NT2/D1 (cell line): ENCODE data around the gene PRR20D.
"Not testable (repeated sequence)": the region's sequence is repeated elsewhere in the genome, so short reads cannot be mapped to it uniquely, and the experiment has no call there.

Experiments
- DNase-seq: peaks from one replicate; pipeline ENCODE4 v3.0.0-alpha.2; 2011; ENCODE audit warnings: low read depth, low spot score
- H3K27me3 ChIP-seq: 2 replicates; pipeline ENCODE4 v1.6.0; 2011; ENCODE audit warnings: mild to moderate bottlenecking; ENCODE audit not compliant: insufficient read length, insufficient read depth
- H3K36me3 ChIP-seq: 2 replicates; pipeline ENCODE4 v1.6.1; 2011; ENCODE audit warnings: mild to moderate bottlenecking, low read length, mixed read lengths; ENCODE audit not compliant: insufficient read depth, insufficient read length
- H3K4me1 ChIP-seq: 2 replicates; pipeline ENCODE4 v1.5.1; 2011; ENCODE audit not compliant: insufficient read depth, insufficient read length
- H3K4me3 ChIP-seq: 2 replicates; pipeline ENCODE4 v1.5.1; 2011; ENCODE audit warnings: low read depth; ENCODE audit not compliant: insufficient read length
- H3K9ac ChIP-seq: 2 replicates; pipeline ENCODE4 v1.6.0; 2011; ENCODE audit warnings: low read depth; ENCODE audit not compliant: insufficient read length
- H3K9me3 ChIP-seq: 2 replicates; pipeline ENCODE4 v1.5.1; 2011; ENCODE audit warnings: mild to moderate bottlenecking, low read length; ENCODE audit not compliant: insufficient read depth
- SUZ12 ChIP-seq: IDR thresholded peaks from 2 replicates; pipeline ENCODE4 v1.6.1; 2011; ENCODE audit not compliant: insufficient read length, insufficient read depth; ENCODE audit errors: extremely low read depth
- YY1 ChIP-seq: IDR thresholded peaks from 2 replicates; pipeline ENCODE4 v1.6.1; 2011; ENCODE audit not compliant: insufficient read length, insufficient read depth
- ZNF274 ChIP-seq: IDR thresholded peaks from 2 replicates; pipeline ENCODE4 v1.6.1; 2011; ENCODE audit warnings: mild to moderate bottlenecking, low read depth, low read length

The PRR20D gene

DNA sequence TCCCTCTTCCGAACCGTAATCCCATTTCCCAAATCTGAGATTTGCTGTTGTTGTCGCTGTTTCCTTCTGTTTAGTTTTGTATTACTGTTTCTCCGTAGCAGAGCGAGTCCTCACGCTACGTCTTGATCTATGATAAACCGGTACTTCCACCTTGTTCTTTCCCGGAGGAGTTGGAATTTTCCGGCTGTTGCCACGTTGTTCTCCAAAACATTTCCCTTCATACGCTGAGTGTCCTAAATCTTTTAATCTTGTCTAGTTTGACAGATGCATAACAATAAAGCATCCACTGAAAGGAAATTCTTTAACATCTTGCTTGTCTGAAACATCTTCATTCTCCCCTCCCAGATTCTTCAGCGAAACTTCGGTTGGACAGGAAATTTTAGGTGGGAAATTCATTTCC, 12.3 kb upstream of the PRR20D start:
- H3K36me3 ChIP-seq, H3K4me3 ChIP-seq: not testable (repeated sequence)

DNA sequence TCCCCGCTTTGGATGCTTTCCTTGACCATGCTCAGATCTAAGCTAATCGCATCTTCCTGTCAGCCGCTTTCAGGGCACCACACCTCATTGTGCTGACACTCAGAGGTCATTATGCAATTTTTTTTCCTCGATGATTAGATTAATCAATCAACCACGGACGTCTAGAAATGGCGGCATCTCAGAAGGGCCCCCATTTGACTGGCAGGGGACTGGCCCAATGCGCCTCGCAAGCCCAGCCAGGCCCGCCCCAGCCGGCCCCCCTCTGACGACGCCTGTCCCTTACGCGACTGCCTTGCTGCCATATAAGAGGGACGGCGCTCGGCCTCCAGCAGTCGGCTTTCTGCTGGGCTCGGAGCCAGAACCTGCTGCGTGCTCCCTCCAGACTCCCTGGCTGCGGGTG, 6.7 kb upstream of the PRR20D start, which contains the start of gene PRR20C:
TSS of gene PRR20C (plus strand) at position 301 of the 400 bp plus-strand sequence. CDS start 387 bp downstream, outside the sequence.
- H3K4me1 ChIP-seq, H3K4me3 ChIP-seq, H3K36me3 ChIP-seq, H3K9me3 ChIP-seq, DNase-seq, H3K9ac ChIP-seq, H3K27me3 ChIP-seq: not testable (repeated sequence)

More for the DNA sequence above, 12.3 kb upstream of the PRR20D start:
- not testable (repeated sequence) for H3K4me1 ChIP-seq, DNase-seq, H3K9me3 ChIP-seq, H3K9ac ChIP-seq, H3K27me3 ChIP-seq

GRCh38 chr13:57166897-57167296, 6.5 kb downstream of the PRR20D start, which contains the start of gene PRR20E:
PRR20E (plus strand) TSS chr13:57167197; CDS start chr13:57167584, 387 bp downstream.
- not testable (repeated sequence) for H3K27me3 ChIP-seq, H3K4me3 ChIP-seq, H3K9ac ChIP-seq

DNA sequence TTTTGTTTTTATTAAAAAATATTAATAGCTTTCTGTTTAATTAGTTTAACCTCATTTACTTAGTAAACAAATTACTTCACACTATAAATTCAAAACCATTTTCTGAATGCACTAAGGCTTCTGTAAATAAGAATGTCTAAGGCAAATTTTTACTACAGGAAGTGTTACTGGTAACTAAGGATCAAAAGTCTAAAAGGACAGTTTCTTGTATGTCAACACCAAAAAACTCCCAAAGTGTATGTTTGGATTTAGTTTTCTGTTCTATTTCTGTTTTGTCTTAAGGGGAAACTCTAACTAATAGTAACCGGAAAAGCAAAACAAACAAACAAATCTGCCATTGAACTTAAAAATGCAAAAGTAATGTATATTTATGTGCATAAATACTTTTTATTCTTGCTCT, 31.2 kb downstream of the PRR20D start:
- no peak overlapping the region for H3K4me3 ChIP-seq
- TF ChIP-seq ZNF274 (no peak), YY1 (no peak), SUZ12 (no peak)
- H3K9ac ChIP-seq: no peak overlapping the region
- no peaks in the 10 kb centered on the region for H3K9me3 ChIP-seq
- H3K36me3 ChIP-seq: no peaks in the 10 kb centered on the region
- no peaks in the 10 kb centered on the region for H3K4me1 ChIP-seq
- no peaks in the 10 kb centered on the region for H3K27me3 ChIP-seq
- DNase-seq: no peak

More at GRCh38 chr13:57166897-57167296, 6.5 kb downstream of the PRR20D start, which contains the start of gene PRR20E:
- H3K36me3 ChIP-seq, H3K4me1 ChIP-seq, H3K9me3 ChIP-seq, DNase-seq: not testable (repeated sequence)

GRCh38 chr13:57212989-57213388, 52.6 kb downstream of the PRR20D start:
- H3K9me3 ChIP-seq: no peaks in the 10 kb centered on the region
- H3K4me3 ChIP-seq: no peak overlapping the region
- TF ChIP-seq ZNF274 (no peak), SUZ12 (no peak), YY1 (no peak)
- no peak overlapping the region for H3K9ac ChIP-seq
- H3K4me1 ChIP-seq: no peaks in the 10 kb centered on the region
- no peak for DNase-seq
- no peaks in the 10 kb centered on the region for H3K27me3 ChIP-seq
- no peaks in the 10 kb centered on the region for H3K36me3 ChIP-seq
